Measurements from ENCODE around the gene CPSF2. TPM values are rescaled to one million over a fixed set of nuclear protein-coding genes. Genes with fewer than 3 reads are reported as not detected.

Gene CPSF2
- polyA plus RNA-seq, 2 donors: 5.5 to 12.5 TPM

GRCh38 chr14:92215579-92215978, 93.8 kb downstream of the CPSF2 start:
- Histone ChIP-seq H3K27ac (ENCODE audit: low read depth in 2 of 2, low read length in 1 of 2) (no peak overlapping the region), H3K27me3 (ENCODE audit: control insufficient read depth in 1 of 2, insufficient read depth in 2 of 2, low read length in 2 of 2) (no peaks in the 10 kb centered on the region), H3K9me3 (ENCODE audit: control insufficient read depth in 2 of 2, insufficient read depth in 1 of 2, low read depth in 1 of 2, low read length in 1 of 2) (no peaks in the 10 kb centered on the region), H3K4me1 (ENCODE audit: control insufficient read depth in 2 of 2, insufficient read depth in 2 of 2, low read length in 1 of 2) (no peaks in the 10 kb centered on the region), H3K4me3 (ENCODE audit: low read depth in 1 of 2, low read length in 2 of 2) (no peak overlapping the region), H3K36me3 (ENCODE audit: control insufficient read depth in 2 of 2, insufficient read depth in 2 of 2, low read length in 1 of 2) (no peaks in the 10 kb centered on the region)
- 67% methylated on average over 5 of the region's 5 CpGs for WGBS, 2 donors

GRCh38 chr14:92217936-92218335, 96.2 kb downstream of the CPSF2 start:
- no peaks in the 10 kb centered on the region for H3K27me3 ChIP-seq (ENCODE audit: control insufficient read depth in 1 of 2, insufficient read depth in 2 of 2, low read length in 2 of 2)
- 35 to 52% methylated on average over 1 of the region's 1 CpG for WGBS, 2 donors
- H3K9me3 ChIP-seq (ENCODE audit: control insufficient read depth in 2 of 2, insufficient read depth in 1 of 2, low read depth in 1 of 2, low read length in 1 of 2): no peaks in the 10 kb centered on the region
- no peaks in the 10 kb centered on the region for H3K4me1 ChIP-seq (ENCODE audit: control insufficient read depth in 2 of 2, insufficient read depth in 2 of 2, low read length in 1 of 2)
- no peak overlapping the region for H3K27ac ChIP-seq (ENCODE audit: low read depth in 2 of 2, low read length in 1 of 2)
- H3K4me3 ChIP-seq (ENCODE audit: low read depth in 1 of 2, low read length in 2 of 2): no peak overlapping the region
- no peaks in the 10 kb centered on the region for H3K36me3 ChIP-seq (ENCODE audit: control insufficient read depth in 2 of 2, insufficient read depth in 2 of 2, low read length in 1 of 2)

Other genes starting within 250 kb of the CPSF2 start
- 1 to 10 TPM; 3.3 to 9.7 TPM for gene FBLN5, start 174.3 kb upstream of the CPSF2 start, polyA plus RNA-seq
- gene TRIP11, start 81.9 kb upstream of the CPSF2 start, polyA plus RNA-seq: 1 to 10 TPM; 3.7 to 5.0 TPM
- gene ATXN3, start 15.4 kb upstream of the CPSF2 start, polyA plus RNA-seq: 10 to 100 TPM; 12.0 to 12.7 TPM
- 100 to 1,000 TPM; 433 to 754 TPM for gene NDUFB1, start 263 bp upstream of the CPSF2 start, polyA plus RNA-seq
- under 1 TPM; 0.04 TPM for gene SLC24A4, start 201.2 kb downstream of the CPSF2 start, polyA plus RNA-seq

All from esophagus (tissue), 2 donors.